Stimulated activated CD4-positive, alpha-beta T cell treated with anti-CD3 and anti-CD28 coated beads, Interleukin-12 subunit alpha, Interleukin-12 subunit beta, amount 100 ng/mL, for 48 hours (primary cell): ENCODE measurements around the gene CCDC85B.
A peak's percentile ranks its signal among the peaks of the same experiment; 100 is the strongest.

Experiments
- DNase-seq, 3 donors: peaks; one replicate each; pipeline ENCODE4 v3.0.0-alpha.2; 2020; ENCODE audit warnings: low read depth in 2 of 3, low spot score in 1 of 3

CCDC85B gene

DNA sequence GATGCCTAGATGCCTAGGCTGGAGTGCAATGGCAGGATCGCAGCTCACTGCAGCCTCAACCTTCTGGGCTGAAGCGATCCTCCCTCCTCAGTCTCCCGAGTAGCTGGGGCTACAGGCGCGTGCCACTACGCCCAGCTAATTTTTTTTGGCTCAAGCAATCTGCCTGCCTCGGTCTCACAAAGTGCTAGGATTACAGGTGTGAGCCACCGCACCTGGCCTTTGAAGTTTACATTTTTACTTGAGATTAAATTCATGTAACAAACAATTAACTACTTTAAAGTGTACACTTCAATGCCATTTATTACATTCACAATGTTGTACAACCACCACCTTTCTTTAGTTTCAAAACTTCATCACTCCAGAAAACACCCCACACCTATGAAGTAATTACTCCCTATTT is 13.2 kb downstream of the CCDC85B start:
- no peak for DNase-seq

DNA sequence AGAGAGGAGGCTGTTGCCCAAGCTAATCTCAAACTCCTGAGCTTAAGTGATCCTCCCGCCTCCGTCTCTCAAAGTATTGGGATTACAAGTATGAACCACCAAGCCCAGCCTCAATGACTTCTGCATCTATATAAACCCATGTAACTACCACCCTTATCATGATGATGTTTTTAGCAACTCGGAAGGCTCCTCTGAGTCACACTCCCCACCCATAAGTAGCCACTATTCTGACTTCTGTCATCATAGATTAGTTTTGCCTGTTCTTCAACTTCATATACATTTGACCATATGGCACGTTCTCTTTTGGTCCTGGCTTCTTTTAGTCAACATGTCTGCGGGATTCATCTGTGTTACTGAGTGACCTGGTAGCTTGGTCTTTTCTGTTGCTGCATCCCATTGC is 16.1 kb downstream of the CCDC85B start:
- DNase-seq: no peak

DNA sequence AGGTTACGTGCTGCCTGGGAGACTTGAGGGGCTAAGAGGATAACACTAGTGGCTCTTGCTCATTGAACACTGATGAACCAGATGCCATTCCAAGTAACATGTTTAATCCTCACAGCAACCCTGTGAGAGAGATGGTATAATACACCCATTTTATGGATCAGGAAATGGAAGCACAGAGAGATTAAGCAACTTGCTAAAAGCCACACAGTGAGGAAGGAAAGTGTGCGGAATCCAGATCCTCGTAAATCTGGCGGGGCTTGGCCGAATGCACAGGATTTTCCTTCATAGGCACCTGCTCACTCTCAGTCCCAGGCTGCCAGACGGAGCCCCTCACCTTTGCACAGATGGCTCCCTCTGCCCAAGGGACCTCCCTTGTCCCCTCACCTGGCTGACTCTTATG is 17.4 kb downstream of the CCDC85B start:
- no peak for DNase-seq

DNA sequence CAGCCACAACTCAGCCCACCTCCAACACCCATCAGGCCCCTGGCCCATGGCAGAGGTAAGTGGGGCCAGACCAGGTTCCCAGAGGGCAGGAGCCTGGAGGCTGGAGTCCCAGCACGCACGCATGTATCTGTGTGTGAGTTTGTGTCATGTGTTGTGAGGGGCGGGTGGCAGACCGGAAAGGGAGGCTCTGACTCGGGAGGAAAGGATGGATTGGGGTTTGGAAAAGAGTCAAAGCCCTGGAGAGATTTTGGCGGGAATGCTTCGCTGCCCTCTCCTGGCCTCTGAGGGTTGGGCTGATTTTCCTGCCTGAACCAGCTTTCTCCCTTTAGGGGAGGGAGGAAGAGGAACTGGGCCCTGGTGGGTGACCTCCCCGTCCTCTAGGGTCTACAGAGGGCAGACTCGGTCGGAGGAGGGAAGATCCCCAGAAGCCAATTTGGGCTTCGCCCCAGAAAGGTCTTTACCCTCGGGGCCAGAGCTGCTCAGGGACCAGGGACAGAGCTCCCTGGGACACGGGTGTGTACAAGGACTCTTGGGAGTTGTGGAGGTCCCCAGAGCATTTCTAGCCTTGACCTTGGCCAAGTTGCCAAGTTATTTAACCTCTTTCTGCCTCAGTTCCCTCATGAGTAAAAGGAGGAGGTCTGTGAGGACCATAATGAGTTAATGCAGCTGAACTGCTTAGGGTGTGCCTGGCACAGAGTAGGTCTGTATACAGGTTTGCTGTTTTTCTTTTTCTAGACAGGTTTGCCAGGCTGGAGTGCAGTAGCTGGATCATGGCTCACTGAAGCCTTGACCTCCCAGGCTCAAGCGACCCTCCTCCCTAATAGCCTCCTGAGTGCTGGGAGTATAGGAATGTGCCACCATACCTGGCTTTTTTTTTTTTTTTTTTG is 21.5 kb downstream of the CCDC85B start:
- no peak for DNase-seq

DNA sequence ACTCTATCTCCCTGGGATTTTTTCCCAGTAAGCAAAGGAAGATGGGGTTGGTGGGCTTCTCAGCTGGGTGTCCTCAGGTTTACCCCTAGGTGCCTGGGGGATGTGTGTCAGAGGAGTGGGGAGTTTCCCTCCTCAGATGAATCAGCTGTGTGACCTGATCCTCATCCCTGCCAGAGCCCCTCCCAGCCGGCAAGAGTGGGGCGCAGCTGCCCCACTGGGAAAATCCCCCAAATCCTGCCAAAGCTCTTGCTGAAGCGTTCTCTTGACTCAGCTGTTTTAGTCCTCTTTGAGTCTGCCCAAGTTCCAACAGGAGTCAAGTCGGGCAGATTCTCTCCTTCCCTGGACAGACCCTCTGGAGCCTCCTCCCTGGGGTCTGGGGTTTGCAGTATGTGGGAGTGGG is 22.4 kb downstream of the CCDC85B start:
- no peak for DNase-seq

DNA sequence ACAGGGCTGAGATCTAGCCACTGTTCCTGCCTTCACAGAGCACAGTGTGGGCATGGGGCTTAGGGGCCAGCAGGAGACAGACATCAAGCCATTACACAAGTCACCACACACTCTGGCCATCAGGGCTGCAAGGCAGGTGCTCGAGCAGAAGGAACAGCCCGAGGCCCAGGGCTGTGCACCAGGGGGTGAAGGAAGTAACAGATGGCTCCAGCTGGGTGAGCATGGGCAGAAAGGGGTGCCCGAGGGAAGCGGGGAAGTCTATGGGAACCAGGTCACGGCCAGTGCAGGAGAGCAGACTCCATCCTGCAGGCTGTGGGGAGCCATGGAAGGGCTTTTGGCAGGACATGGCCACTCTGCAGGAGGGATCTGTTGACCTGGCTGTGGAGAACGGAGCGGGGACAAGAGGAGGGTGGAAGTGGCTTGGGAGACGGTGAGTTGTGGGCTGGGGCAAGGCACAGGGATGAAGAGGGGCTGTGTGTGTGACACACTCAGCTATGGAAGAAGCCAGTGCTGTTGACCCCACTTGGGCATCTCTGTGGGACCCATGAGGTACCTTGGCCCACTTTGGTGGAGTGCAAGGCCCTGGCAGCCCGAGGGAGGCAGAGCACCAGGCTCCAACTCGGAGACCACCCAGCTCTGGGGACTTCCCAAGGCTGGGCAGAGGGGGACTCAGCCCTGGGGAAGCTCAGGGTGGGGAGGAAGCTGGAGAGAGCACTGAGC is 24.8 kb downstream of the CCDC85B start:
- no peak for DNase-seq

DNA sequence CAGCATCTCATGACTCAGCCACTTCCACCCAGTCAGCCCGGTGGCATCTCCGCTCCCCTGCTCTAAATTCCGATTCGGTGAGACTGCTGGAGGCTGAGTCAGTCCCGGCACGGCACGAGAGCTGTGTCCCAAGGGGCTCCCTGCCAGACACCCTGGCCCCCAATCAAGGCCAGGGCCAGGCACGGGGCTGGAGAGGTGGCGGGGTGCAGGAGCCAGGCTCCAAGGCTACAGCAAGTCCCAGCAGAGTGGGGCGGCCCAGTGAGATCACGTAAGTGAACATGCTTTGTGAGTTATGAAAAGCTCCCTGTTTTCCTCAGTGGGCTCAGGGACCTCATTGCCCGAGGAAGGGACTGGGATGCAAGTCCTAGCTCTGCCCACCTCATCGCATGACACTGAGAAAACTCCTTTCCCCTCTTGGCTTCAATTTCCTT is 25.4 kb downstream of the CCDC85B start:
- no peak for DNase-seq

DNA sequence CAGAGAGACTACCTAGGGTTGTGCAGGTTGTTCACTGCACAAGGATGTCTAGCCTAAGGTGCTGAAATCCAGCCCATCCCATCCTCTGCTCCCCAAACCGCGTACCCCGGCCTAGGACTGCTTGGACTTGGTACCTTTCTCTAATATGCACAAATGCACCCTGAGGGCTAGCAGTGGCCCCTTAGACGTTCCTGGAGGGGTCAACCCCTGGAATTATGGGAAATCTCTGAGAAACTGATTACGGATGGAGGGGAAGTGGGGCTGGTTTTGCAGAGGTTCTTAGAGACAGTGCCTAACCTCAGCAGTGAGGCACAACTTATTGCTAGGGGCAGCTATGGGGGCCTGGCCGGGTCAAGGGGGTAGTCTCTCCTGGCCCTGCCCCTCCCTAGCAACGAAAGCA is 25.9 kb downstream of the CCDC85B start:
- DNase-seq: no peak

DNA sequence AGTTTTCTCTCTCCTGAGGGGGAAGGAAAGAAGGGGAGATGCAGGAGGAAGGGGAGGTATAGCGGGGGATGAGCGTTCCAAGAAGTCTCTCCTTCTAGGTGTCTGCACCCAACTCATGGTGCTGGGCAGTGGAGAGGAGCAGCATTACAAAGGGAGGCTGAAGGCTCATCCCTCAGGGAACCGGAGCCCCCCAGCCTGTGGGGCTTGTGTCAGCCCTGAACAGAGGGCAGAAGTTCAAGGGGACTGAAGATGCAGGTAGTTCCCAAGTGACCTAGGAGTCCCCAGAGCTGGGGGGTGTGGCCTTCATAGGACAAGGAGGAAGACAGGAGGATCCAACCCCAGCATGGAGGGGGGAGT is 26.6 kb downstream of the CCDC85B start:
- DNase-seq: no peak

DNA sequence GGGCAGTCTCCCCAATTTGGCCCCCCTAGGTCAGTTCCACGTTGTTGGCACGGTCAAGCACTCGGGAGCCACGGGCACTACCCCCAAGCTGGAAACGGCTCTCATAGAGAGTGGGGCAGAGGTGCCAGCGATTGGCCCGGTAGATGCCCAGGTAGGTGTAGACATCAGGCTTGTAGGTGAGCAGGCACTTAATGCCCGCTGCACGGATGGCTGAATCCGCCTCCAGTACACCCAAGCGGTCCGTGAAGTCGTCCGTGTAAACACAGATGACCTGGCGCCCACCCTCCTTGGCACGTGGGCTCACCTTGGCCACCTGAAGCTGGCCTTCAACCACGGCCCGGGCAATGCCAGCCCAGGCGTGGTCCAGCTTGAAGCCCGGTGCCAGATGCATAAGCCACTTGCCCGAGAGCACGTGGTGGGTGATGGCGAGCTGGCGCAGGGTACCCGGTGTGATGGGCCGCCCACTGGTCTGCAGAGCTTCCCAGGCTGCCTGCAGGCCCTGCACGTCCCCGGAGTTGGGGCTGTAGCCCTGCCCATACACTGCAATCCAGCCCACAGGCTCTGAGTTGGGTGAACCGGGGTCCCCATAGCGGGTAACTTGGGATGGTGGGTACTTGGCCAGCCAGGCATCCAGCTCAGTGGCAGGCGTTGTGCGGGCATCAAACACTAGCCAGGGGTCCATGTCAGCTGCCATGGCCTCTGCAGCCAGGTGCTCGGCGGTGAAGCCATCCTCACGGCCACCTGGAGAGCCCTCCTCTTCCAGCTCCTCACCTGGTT is 27.1 kb downstream of the CCDC85B start:
- DNase-seq: no peak

DNA sequence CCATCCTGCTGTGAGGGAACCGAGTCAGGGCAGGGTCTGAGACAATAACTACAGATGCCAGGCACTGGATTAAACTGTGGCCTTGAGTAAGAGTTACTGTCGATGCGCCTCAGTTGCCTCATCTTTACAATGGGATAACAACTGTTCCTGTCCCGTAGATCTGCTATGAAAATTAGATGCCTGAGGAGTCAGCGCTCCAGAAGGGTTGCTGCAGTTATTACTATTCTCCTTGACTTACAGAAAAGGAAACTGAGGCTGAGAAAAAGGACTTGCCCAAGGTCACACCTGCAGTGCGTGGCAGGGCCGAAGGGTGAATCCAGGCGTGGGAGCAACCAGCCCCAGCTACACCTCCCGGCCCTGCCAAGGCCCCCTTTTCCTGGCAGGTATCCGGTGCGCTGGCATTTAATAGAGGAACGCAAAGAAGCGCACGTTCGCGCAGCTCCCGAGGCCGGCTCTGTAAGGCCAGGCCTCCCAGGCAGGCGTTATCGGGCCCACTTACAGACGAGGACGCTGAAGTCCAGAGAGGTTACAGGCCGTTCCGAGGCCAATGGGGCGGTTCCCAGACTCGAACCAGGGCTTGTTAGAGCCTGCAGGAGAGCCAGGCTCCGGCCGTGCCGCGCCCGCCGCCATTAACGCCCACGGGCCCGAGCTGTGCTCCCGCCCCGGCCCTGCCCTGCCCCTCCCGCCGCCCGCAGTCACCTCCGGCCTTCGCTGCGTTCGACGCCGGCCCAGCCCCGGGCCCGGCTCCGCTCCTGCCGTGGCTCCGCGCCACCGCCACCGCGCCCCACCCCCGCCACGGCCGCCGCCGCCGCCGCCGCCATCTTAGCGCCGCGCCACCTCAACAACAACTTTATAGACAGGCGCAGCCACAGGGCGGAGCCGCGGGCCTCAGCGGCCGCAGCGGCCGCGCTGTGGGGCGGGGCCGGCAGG is 28.0 kb downstream of the CCDC85B start, which contains the start of gene C11orf68:
C11orf68 (minus strand) TSS at position 852 of the 930 bp plus-strand sequence; CDS start at position 821, 31 bp downstream.
- no peak for DNase-seq

DNA sequence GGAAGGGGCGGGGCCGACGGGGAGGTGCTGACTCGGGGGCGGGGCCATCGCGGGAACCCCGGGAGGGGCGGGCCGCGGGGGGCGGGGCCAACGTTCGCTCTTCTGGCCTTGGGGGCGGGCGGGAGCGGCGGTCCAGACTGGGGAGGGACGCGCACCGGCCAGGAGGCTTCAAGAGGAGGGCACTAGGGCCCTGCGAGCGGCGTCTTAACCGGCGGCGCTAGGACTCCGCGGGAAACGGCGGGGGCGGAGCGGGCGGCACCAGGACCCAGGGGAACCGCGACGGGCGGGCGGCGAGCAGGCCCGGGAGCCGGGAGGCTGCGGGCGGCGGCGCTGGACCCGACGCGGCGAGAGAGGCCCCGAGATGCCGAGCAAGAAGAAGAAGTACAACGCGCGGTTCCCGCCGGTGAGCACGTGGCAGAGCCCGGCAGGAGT is 28.7 kb downstream of the CCDC85B start, which contains the start of gene DRAP1:
DRAP1 (plus strand) TSS at position 286 of the 432 bp plus-strand sequence; CDS start at position 362, 76 bp downstream.
- peak; percentile 97 to 99 (median 98) for DNase-seq

DNA sequence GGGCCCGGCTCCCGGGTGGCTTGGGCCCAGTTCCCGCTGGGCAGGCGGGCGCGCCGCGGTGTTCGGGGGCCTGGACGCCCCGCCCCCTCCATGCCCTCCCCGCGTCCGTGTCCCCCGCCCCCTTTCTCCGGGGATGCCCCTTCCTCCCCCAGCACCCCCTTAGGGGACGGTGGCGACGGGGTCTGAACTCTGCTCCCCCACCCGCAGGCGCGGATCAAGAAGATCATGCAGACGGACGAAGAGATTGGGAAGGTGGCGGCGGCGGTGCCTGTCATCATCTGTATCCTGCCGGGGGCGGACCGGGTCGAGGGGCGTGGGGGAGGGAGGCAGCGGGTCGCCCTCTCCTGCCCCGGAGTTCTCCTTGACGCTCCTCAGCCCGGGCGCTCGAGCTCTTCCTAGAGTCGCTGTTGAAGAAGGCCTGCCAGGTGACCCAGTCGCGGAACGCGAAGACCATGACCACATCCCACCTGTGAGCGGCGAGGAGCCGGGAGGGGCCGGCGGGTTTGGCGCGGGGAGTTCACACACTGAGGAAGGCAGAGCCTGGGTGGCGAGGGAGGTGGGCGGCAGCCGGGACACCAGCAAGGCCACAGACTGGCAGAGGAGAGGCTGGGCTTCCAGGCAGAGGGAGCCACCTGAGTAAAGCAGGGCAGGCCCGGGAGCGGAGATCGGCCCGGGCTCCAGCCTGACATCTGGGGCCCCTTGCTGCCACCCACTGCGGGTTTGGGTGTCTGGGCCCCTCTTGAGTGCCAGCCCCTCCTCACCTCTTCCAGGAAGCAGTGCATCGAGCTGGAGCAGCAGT is 29.3 kb downstream of the CCDC85B start:
- no peak for DNase-seq

DNA sequence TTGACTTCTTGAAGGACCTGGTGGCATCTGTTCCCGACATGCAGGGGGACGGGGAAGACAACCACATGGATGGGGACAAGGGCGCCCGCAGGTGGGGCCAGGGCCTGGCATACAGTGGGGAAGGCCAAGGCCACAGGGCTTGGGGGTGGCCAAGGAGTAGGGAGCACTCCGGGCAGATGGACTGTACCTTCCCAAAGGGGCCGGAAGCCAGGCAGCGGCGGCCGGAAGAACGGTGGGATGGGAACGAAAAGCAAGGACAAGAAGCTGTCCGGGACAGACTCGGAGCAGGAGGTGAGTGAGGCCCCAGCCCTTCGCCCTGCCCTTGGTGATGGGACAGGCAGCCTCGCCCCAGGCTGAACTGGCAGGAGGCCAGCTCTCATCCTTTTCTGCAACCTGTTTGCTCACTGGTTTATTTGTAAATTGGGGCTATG is 29.9 kb downstream of the CCDC85B start:
- DNase-seq: no peak

DNA sequence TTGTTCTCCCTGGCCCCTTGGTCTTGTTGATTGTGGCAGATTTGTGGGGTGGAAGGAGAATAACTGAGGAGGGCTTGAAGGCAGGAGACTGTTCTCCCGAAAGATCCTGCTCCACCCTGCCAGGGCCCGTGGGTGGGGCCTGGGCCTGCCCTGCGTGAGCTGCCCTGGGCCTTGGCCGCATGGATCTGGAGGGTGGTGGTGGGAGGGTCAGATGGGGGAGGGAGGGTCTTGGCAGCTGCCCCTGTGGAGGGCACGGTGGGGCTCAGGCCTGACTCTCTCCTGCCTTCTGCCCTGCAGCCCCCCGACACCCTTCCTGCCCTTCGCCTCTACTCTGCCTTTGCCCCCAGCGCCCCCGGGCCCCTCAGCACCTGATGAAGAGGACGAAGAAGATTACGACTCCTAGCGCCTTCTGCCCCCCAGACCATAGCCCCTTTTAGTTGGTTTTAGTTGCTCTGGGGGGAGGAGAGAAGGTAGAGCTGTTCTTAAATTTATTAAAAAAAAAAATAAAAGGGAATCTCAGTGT is 30.6 kb downstream of the CCDC85B start:
- DNase-seq: no peak

DNA sequence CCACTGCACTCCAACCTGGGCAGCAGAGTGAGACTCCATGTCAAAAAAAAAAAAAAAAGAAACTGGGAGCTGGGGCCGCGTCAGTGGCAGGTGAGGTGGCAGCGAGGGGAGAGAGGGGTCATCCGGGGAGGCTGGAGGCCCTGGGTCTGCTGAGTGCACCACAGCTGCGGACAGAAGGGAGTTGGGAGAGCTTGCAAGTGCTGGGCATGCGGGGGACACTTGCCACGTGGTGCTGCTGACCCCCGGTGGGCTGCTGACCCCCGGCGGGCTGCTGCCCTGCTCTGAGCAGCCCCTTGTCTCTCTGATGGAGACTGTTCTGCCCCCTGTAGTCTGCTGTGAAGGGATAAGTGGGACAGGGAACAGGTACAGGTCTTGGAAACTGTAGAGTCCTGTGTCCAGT is 31.4 kb downstream of the CCDC85B start:
- no peak for DNase-seq

DNA sequence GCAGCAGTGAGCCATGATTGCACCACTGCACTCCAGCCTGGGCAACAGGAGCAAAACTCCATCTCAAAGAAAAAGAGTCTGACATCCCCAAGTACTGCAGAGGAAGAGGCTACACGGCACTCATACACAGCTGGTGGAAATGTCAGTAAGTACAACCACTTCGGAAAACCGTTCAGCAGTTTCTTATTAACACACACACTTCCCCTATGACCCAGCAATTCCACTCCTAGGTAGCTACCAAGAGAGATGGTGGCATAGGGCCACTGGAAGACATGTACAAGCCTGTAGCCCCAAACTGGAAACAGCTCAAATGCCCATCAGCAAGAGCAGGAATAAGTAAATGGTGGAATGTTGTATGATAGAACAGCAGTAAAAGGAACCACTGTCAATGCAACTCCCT is 32.1 kb downstream of the CCDC85B start:
- no peak for DNase-seq

DNA sequence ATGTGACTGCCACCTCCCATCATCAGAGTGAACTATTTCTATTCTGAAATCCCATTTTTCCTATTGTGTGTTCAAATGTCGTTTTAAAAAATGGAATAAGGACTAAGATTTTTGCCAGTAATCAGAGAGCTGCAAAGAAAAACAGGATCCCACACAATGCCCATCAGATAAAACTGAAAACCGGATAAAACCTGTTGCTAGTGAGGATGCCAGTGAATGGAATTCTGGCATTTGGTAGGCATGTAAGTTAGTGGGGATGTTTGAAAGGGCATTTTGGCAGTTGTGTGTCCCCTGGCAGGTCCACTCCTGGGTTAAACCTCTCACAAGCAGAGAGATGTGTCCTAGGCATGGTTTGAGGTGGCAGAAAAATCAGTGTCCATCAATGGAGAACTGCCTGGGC is 34.9 kb downstream of the CCDC85B start:
- DNase-seq: no peak

DNA sequence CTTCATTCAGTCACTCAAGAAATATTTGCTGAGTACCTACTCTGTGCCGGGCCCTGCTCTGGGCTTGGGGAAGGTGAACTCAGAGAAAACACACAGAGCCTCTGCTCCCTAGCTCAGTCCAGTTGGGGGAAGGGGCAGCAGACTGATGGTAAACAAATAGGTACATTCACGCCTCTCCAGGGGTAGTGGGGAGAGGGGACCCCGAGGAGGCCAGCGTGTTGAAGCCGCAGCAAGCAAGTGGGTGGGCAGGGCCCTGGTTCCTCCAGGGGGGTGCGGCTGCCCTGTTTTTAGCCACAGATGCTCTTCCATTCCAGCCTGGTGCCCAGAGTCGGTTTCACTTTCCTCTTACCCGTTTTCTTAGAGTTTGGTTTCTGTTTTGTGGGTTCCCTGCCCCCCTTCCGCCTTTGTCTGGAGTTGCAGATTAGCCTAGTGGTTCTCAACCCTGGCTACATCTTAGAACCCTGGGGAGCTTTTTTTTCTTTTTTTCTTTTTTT is 37.5 kb downstream of the CCDC85B start:
- DNase-seq: peak; percentile 52 to 67 (median 55)
